ENCODE data around the gene SELENOS.

The SELENOS gene, protein sequence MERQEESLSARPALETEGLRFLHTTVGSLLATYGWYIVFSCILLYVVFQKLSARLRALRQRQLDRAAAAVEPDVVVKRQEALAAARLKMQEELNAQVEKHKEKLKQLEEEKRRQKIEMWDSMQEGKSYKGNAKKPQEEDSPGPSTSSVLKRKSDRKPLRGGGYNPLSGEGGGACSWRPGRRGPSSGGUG

DNA sequence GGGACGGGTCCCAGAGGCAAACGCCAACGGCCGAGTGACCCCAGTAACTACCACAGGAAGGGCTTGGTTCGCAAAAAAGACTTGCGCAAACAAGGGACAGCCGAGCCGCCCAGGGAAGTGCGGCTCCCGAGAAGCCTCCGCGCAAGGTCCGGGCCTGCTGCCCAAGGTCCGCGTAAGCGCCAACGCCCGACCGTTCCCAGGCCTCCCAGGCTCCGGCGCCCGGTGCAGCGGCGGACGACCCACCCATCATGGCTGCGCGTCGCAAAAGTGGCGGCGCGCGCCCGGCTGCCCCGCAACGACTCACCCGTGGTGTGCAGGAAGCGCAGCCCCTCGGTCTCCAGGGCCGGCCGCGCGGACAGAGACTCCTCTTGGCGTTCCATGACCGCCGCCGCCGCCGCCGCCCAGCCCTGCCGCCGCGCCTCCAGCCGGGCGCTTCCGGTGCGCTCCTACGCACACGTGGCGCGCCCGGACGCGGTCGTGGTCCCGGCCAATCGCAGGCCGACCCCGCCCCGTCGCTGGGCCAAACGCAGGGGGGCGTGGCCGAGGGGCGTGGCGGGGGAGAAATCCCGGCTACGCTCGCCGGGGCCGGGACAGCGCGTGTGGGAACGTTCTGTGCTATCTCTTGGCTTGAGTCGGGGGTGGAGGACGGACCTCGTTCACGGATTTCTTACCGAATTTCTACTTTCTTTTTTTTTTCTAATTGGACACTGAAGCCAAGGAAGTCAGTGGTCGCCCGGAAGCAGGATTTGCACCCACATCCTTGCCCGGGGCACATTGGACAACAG is at the start of gene SELENOS:
TSS of gene SELENOS (minus strand) at position 448 of the 785 bp plus-strand sequence. CDS start at position 380, 68 bp downstream.
- DNase-seq = peak; percentile 87 to 95

DNA sequence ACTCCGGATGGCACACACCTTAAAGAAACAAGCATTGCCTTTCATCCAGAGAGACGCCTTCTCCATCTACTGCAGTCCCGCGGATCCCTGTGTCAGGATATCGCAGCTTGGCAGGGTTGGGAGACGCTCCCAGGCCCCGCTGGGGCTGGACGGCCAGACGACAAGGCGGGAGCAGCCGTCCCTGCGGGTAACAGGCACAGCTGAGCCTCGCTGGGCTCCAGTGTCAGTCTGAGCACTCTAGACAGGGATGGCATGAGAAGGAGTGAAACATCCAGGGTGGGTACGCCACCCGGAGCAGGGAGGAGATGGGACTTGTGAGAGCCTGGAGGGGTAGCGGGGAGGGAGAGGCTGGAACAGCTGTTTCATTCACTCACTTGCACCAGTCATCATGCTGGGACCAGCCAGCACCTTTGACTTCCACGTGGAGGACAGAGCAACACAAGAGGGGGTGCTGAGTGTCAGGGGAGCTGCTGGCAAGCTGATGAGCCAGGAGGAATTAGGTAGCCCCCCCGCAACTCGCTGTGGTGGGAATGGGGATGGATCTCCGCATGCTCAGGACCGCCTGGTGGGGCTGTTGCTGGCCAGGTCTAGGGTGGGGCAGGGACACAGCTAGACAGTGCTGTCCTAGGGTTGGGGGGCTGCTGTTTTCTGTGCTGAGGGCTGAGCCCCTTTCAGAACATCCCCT is 49.3 kb upstream of the SELENOS start:
- DNase-seq = no peak

DNA sequence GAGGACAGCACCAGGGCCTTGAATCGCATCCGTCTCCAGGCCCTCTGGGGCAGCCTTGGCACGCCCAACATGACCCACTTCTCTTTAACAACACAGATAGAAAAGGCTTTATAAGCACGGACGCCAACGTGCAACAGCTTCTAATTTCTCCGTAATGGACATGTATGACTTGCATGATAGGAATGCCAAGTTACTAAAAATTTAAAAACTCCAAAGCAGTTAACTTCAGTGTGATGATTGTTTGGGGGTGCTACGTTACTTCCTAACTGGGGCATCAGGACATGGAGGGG is 48.7 kb upstream of the SELENOS start:
- no peak for DNase-seq

DNA sequence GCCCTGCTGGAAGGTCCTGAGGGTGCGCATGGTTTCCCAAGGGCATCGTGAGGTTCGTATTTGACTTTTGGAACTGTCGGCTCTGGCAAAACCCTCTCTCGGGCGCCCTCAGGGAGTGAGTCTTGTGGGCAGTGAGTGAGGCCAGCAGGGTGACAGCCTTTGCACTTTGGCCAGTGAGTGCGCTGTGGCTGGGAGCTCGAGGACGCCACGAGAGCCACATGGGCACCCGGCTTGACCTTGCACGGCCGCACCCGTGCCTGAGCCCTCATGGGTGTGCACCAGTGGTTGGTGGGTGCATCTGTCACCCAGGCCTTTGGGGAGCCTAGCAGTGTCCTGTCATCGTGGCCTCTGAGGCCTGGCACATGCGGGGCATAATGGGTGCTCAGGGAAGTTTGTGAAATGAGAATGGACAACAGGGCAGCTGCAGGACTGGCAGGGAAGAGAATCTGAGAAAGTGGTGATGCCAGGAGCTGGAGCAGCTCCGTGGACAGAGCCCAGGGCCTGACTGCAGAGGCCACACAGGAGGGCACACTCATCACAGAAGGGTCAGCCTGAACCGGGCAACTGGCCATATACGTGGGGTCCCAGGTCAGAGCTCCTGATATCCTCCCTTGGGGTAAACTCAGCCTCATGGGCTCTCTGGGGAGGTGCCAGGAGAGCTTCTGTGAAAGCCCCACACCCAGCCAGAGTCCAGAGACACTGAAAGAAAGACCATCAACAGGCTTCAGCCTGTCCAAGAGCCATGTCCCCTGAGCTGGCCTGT is 48.2 kb upstream of the SELENOS start:
- no peak for DNase-seq

DNA sequence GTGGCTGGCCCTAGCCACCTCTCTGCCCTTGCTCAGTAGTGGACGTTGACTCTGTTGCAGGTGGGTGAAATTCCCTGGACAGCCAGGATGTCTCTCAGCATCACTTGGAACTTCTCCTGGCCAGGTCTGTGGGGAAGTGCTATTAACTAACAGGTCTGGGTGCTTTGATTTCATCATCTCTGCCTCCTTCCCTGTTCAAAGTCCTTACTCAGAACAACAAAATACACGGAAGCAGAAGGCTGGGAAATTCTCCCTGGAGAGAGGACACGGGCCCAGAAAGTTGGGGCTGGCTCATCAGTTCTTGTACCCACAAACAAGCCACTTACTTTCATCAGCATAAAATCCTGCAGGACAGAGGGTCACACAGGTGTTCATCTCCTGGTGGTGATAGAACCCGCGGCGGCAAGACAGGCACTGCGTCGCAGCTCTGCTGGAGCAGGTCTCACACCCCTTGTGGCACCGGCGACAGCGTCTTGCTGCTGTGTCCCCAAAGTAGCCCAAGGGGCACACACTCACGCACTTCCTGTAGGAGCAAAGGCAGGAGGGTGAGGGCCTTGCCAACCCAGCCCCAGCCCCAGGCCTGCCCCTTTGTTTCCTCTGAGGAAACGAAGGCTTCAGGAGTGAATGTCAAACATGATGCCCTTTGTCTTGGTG is 47.4 kb upstream of the SELENOS start:
- DNase-seq = no peak

DNA sequence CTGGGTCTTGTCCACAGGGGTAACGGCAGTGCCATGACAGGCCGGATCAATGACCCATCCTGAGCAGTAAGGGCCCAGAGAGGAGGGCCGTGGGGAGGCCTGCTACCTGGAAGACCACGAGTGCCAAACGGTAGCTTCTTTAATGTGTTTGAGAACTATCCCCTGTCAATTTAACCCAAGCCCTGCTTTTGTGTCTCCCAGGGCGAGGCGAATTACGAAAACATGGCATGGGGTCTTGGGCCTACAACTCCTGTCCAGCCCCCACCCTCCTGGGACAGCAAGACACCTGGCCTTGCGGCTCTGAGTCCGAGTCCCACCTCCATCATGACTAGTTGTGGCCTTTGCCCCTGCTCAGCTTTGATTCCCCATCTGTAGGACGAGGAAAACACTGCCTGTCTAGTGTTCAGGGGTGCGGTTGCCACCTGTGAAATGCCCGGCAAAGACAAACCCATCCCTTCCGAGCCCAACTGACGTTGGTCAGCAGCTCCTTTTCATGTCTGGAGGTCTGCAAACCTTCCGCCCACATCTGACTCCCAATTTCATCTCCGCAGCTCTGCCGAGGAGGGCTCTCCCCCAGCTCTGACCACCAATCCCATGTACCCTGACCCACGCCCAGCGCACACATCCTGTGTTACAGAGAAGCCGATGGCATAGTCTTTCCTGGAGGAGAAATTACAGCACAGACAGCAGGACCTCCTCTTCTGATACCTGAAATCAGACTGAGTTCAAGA is 46.7 kb upstream of the SELENOS start:
- DNase-seq = no peak

DNA sequence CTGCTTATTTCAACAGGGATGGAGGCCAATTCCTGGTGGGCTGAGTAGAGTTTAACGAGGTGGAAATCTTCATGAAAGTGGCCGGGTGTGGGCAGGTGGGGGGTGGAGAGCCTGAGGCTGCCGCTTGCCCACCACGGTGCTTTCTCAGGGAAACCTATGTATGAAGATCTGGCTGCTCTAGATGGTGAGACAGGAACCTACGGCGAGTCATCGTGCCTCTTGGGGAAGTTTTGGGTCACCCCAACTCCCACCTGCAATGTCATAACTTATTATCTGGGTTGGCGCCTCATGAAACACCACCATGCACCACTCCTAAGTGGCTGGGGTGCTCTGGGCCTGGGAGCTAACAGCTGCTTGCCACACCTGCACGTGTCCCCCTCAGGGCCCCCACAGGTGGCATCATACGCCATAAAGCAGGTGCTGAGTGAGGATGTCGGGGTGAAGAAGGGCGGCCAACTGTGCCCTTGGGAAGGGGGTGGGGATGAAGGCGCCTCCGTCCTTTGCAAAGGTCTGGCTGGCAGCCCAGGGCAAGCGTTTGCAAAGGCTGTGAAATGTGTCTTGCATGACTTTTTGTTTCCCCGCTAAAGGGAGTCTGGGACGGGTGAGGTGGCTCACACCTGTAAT is 45.7 kb upstream of the SELENOS start:
- DNase-seq = no peak

DNA sequence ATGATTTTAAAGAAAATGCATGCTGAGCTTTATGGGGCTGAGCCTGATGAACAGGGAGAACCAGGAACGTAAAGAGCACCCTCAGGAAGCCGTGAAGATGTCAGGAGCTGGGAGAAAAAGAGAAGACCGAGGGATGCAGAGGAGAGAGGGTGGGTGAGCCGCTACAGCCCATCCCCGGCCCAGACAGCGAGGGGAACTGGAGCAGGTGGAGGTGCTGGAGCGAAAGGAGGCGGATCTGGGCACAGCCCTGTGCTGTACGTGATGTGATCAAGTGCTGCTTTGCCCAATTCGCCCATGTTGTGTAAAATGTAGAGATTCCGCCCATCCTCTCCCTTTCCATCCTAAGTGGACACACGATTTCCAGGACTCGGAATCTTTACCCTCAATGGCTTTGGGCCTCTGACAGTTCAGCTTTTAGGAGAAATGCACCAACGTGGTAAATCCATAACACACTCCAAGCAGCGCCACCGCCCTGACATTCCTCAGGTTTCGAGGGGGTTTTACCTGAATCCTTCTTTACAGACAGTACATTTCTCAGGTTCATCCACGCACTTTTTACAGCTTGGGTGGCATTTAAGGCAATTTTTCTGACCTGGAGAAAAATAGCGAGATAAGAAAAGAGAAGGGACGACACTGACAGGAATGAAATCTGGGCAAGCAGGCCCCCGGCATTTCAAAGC is 44.9 kb upstream of the SELENOS start:
- no peak for DNase-seq

DNA sequence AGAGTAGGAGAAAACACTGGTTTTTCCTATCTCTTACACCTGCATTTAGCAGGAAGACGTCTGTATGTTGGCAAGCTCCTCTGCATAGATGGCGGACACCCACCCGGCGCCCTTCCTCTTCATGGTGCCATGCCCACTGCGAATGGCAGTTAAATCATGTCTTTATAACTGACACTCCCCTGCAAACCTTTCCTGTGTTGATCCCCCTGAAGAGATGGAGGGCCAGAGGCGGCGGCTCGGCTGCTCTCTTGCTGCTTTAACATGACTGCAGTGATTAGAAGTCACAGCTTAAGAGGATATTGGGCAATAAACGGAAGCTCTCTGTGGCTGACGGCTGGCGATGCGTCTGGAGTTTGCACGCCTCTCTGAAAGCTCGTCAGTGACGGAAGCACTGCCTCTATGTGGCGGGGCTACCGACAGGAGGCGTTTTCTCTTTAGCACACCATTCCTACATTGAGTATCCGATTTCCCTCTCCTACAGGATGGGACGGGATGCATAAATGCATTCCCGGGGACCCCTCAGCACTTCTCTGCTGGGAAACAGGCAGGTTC is 43.3 kb upstream of the SELENOS start:
- DNase-seq = peak; percentile 74 to 79

DNA sequence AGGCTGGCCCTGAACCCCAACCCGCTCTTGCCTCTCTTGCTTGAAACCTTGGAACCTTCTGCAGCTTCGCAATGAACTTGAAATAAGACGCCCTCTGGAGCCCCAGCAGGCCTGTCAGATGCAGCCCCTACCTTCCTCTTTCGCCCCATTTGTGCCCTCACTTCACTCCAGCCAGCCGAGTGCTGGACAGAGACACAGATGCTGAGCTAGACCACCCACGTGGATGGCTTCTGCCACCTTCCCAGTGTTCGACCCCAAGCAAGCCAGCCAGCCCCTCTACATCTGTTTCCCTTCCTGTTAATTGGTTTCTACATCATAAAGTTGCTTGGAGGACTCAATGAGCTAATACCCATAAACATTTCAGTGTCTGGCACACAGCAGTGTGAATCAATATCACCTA is 41.6 kb upstream of the SELENOS start:
- no peak for DNase-seq

DNA sequence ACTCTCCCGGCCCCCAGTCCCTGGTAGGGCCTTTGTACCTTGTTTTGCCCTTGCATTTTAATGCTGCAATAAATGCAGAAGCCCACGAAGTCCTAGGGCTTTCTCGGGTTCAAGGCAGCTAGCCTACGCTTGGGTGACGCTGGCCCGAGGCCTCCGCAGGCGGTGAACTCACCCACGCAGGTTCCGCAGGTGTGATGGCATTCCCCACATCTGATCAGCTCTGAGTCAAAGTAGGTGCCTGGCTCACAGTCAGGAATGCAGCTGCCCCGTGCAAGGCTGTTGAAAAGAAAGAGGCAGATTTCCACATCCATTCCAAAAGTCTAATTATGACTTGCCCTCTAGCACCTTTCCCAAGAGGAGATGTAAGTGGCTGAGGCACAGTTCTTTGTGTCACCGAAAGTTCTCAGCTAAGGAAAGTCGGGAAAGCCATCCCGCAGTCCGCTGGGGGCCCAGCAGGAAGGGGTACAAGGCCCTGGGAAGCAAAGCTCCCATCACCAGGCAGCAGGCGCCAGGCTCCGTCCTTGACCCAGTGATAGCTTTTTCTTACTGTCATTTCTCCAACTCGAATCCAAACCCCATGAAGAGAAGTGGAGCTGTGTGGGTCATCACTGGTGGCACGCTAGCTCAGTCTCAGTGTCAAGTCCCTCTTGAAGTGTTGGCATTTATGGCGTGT is 41.0 kb upstream of the SELENOS start:
- DNase-seq = no peak

DNA sequence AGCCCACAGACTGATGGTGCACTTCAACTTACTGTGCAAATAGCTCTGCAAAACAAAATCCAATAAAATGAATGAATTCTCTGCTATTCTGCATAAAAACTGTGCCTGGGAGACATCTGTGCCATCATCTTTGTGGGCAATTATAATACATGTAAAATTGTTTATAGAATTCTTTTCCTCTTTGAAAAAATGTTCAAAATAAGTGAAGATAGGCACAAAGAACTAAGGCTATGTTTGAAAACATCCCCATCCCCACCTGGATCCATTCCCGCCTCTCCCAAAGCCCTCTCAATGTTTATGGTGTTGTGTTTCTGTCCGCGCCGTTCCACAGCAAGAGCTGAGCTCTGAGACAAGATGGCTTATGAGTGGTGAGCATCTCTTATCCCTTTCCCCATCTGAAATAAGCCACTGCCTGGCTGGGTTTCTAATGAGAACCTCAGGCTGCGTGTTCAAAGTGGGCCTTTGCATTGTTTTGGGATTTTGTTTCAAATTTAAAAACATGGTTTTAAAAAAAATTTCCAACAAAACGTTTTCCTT is 40.1 kb upstream of the SELENOS start:
- no peak for DNase-seq

DNA sequence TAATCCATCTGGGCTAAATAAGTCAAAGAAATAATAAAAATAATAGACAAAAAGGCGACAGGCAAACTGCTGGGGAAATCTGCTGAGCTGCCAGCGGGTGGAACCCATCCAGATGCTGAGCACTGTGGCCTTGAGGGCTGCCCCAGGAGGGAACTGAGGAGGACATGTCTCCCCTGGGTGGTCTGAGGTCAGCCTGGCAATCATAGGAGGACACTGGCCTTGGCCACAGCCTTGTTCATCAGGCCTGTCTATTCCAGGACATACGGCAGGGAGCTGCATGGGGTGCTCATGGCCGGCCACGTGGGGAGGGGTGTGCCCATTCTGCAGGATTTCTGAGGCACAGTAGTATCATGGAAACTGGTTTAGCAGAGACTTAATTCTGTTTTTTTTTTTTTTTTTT is 39.2 kb upstream of the SELENOS start:
- DNase-seq = no peak

DNA sequence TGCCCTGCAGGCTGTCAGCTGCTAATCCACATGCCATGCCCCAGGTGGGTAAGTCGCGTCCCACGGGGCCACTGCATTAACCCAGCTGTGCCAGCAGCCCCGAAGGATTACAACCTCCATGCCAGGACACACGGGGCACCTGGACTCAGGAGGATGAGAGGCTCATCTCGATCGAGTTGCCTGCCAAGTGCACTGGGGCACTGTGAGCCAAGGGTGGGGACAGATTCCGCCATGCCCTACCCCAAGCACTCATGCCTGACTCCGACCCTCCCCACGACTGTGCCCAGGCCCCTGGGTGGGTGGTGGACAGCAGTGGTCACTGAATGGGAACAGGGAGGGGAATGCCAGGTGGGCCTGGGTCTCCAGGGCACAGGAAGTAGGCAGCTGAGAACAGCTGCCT is 38.5 kb upstream of the SELENOS start:
- no peak for DNase-seq

DNA sequence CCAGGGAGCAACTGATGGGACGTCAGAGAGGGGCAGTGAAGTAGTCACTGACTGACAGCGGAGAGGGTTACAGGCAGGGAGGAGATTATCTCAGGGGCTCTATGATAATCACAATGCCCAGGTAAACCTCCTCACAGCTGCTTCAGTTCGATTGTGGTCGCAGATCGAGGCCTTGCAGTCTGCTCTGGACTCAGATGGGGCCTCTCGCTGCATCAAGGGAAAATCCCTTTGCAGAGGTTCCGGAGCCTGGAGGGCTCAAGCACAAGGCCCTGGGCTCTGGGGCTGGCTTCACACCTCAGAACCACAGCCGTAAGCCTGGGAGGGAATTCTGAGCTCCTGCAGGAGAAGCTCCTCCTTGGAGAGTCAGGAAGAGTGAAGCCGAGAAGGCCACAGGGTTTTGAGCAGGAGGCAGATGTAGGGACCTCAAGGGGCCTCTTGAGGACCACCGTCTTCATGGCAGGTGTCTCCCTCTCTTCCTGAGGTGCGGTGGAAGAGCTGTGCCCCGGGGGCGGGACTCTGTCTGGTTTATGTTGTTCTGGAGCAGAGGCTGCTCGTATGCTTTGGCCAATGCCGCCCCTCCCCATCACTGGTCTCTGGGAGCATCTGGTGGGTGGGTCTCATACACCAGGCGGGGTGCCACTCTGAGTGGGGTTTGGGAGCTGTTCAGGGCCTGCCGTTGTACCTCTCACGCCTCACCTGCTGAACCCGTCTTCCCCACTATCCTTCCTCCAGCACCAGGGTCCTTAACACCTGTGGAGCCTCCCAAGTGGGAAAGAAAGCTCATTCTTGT is 37.2 kb upstream of the SELENOS start:
- no peak for DNase-seq

DNA sequence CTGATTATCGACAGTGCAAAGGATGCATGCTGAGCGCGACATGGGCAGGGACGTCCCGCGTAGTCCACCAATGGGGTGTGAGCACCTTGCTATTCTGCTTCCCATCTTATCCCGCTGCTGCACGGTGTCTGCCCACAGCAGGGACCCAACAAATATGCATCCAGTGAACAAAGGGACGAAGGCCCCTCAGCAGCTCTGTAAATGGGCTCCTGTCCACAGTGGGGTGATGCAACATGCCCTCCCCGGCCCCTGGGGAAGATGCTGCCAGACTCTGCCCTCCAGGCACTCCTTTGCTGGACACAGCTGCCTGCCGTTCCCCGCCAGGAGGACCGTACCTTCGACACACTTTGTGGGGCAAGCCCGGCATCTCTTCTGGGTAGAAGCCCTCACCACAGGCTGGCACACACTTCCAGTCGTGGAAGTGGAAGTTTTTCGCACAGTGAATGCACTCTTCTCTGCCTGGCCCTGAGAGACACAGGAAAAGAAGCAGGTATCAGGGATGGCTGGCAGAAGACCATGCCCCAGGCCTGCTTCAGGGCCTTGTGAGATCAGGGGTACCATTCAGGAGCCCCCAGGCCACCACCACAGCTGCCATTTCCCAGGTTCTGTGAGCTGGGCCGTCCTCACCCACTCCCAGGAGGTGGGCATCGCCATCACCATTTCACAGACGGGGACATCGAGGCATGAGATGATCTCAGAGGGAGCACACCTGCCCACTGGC is 35.9 kb upstream of the SELENOS start:
- DNase-seq = no peak

DNA sequence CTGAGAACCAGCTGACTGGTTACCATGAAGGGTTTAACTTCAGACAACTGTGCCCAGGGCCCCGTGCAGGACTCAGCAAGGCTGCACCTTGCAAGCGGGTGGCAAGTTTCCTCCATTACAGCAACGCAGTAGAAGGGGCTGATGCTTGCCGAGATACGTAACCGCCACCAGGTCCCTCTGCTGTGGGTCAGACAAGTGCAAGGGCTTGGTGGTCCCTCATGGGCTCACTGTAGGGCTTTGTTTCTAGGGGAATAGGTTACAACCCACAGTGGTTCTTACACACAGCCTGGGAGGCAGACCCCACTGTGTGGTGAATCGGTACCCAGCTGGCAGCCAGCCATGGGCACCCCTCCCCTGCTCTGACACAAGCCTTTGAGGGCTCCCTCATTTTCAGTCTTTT is 33.2 kb upstream of the SELENOS start:
- no peak for DNase-seq

DNA sequence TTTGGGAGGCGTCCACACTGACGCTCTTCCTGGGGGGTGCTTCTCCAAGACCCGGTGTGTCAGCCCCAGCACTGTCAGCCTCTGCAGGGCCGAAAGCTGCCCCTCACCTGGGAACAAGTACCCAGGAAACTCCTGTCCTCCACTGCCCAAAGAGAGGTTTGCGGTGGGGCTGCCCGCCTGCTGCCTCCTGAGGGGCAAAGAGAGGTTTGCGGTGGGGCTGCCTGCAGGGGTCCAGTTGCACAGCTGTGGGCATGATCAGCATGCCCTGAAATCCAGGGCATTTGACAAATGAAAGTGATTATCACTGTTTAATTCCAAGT is 32.8 kb upstream of the SELENOS start:
- DNase-seq = no peak

Data from inflammatory macrophage treated with lipopolysaccharide for 1 hour (primary cell).